Esophagus muscularis mucosa (tissue), 4 donors: ENCODE results near the gene FNDC1. TPM values are rescaled to one million over a fixed set of nuclear protein-coding genes. Genes with fewer than 3 reads are reported as not detected.

Experiments
- DNase-seq: peaks from one replicate; pipeline ENCODE4 v3.0.0-alpha.2; 2017; ENCODE audit errors: extremely low spot score
- H3K27ac ChIP-seq, 4 donors: fragments of 200-600 bp; sonication (generic); replicated peaks in 1 of 4; 1 replicate in 3 of 4; 2 replicates in 1 of 4; pipeline ENCODE4 v1.5.1; 2016 to 2019; ENCODE audit warnings: mild to moderate bottlenecking in 1 of 4
- H3K27me3 ChIP-seq, 4 donors: fragments of 200-600 bp; sonication (generic); one replicate each; pipeline versions ENCODE4 v1.5.1 to v1.6.0; 2016 to 2019
- H3K36me3 ChIP-seq, 4 donors: fragments of 200-600 bp; sonication (generic); one replicate each; pipeline ENCODE4 v1.5.1; 2016 to 2019
- H3K4me1 ChIP-seq, 4 donors: fragments of 200-600 bp; sonication (generic); one replicate each; pipeline ENCODE4 v1.5.1; 2016 to 2019
- H3K4me3 ChIP-seq, 4 donors: fragments of 200-600 bp; sonication (generic); 1 replicate in 2 of 4; 2 replicates in 2 of 4; pipeline ENCODE4 v1.5.1; 2016 to 2019; ENCODE audit warnings: mild to moderate bottlenecking in 4 of 4, moderate library complexity in 1 of 4
- H3K9me3 ChIP-seq, 4 donors: fragments of 200-600 bp; sonication (generic); 1 replicate in 3 of 4; 2 replicates in 1 of 4; pipeline ENCODE4 v1.5.1; 2016 to 2019
- EP300 ChIP-seq: sonication (generic); formaldehyde crosslinking; IDR thresholded peaks from one replicate; pipeline ENCODE4 v1.6.1; 2017; ENCODE audit warnings: antibody characterized with exemption
- POLR2A ChIP-seq: fragments of 450-650 bp; IDR thresholded peaks from one replicate; pipeline ENCODE4 v1.6.1; 2017; ENCODE audit warnings: antibody characterized with exemption, moderate library complexity, mild to moderate bottlenecking, low read depth
- POLR2AphosphoS5 ChIP-seq, 2 donors: sonication (generic); formaldehyde crosslinking; IDR thresholded peaks; one replicate each; pipeline ENCODE4 v1.6.1; 2017; ENCODE audit warnings: antibody characterized with exemption in 2 of 2
- WGBS: methylation state at CpG from one replicate; pipeline ENCODE4 v1.1.5; 2018; 5-methylcytosine and 5-hydroxymethylcytosine counted together
- intact Hi-C: fragments of 100-400 bp; cut with DNase I; formaldehyde crosslinking; loops from one replicate; pipeline ENCODE4 v1.15.1; 2023
- total RNA-seq, 4 donors: library from RNA; depleted of rRNA; stranded (reverse); fragments of >200 nt; gene quantifications; one replicate each; pipeline versions ENCODE4 v1.1.0 to v1.2.1, GENCODE V29; 2016
- TF ChIP-seq, protein P1 (sequence below), 3 experiments: fragments of 200-600 bp in 2 of 3; fragments of 450-650 bp in 1 of 3; sonication (generic) in 2 of 3; IDR thresholded peaks; one replicate each; pipeline ENCODE4 v1.5.1; 2017 to 2019; ENCODE audit warnings: antibody characterized with exemption in 3 of 3, mild to moderate bottlenecking in 2 of 3, moderate library complexity in 1 of 3

Gene FNDC1
- total RNA-seq, 4 donors from 2014 or later: 0.84 to 11.2 (median 2.7) TPM

DNA sequence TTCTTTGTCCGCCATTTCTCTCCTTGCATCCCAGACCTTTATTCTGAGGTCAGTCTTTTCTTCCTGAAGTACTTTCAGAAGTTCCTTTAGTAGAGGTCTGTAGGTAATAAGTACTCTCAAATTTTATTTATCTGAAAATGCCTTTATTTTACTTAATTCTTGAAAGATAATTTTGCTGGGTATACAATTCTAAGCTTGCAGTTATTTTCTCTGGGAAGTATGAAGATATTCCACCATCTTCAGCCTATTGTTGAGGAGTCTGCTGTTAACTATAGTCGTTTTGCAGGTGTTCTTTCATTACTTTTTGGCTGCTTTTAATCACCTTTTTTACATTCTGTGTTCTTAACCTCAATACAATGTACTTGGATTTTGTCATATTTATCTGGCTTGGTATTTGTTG is 13.5 kb upstream of the FNDC1 start:
- intact Hi-C loops: no loop called here
- WGBS: 58% methylated on average over 2 of the region's 2 CpGs
- TF ChIP-seq, protein P1, sequence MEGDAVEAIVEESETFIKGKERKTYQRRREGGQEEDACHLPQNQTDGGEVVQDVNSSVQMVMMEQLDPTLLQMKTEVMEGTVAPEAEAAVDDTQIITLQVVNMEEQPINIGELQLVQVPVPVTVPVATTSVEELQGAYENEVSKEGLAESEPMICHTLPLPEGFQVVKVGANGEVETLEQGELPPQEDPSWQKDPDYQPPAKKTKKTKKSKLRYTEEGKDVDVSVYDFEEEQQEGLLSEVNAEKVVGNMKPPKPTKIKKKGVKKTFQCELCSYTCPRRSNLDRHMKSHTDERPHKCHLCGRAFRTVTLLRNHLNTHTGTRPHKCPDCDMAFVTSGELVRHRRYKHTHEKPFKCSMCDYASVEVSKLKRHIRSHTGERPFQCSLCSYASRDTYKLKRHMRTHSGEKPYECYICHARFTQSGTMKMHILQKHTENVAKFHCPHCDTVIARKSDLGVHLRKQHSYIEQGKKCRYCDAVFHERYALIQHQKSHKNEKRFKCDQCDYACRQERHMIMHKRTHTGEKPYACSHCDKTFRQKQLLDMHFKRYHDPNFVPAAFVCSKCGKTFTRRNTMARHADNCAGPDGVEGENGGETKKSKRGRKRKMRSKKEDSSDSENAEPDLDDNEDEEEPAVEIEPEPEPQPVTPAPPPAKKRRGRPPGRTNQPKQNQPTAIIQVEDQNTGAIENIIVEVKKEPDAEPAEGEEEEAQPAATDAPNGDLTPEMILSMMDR (IDR thresholded peaks at IDR 0.05): no peak
- TF ChIP-seq POLR2A (no peak), POLR2AphosphoS5 (IDR thresholded peaks at IDR 0.05) (no peak), EP300 (no peak)
- Histone ChIP-seq H3K36me3 (no peaks in the 10 kb centered on the region), H3K4me3 (no peak overlapping the region), H3K27ac (no peak overlapping the region), H3K9me3 (peaks cover 0 to 15% (median 3%) of the 10 kb centered on the region in 4 donors), H3K27me3 (no peaks in the 10 kb centered on the region), H3K4me1 (peaks cover 0 to 20% (median 5%) of the 10 kb centered on the region in 4 donors)
- no peak for DNase-seq

DNA sequence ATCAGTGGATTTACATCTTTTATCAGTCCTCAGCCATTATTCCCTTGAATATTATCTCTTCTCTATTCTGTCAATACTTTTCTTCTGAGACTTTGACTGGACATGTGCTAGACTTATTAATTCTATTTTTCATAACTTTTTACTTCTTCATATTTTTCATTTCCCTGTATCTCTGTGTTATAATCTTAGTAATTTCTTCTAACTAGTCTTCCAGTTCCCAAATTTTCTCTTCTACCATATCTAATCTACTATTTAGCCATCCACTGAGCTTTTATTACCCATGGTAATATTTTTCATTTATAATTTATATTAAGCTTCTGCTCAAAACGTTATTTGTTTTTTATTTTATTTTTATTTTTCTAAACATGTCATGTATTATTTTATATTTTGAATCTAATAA is 13.1 kb upstream of the FNDC1 start:
- intact Hi-C loops: no loop called here
- Histone ChIP-seq H3K36me3 (no peaks in the 10 kb centered on the region), H3K4me1 (peaks cover 0 to 20% (median 5%) of the 10 kb centered on the region in 4 donors), H3K27ac (no peak overlapping the region), H3K9me3 (peaks cover 0 to 15% (median 3%) of the 10 kb centered on the region in 4 donors), H3K4me3 (no peak overlapping the region), H3K27me3 (no peaks in the 10 kb centered on the region)
- DNase-seq: no peak
- no peak for TF ChIP-seq POLR2AphosphoS5 (IDR thresholded peaks at IDR 0.05)
- no peak for TF ChIP-seq POLR2A
- TF ChIP-seq, protein P1 (IDR thresholded peaks at IDR 0.05): no peak
- no peak for TF ChIP-seq EP300
- WGBS: 57% methylated on average over 1 of the region's 1 CpG

DNA sequence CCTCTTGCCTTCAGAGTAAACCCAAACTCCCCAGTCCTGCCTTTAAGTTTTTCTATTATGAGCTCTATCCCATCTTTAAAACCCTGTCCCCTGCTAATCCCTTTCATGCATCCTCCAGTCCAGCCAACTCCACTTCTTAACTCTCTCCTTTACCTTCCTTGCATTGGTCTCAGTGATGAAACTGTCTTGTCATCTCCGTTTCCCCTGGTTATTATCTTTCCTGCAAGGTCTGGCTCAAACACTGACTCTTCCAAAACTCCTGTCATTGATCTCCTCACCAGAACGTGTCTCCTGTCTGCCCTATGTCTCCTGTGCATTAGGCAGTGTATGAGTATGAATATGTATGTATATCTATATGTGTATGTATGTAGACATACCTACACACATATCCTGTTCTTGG is 11.8 kb upstream of the FNDC1 start:
- TF ChIP-seq, protein P1 (IDR thresholded peaks at IDR 0.05): no peak
- no peak for TF ChIP-seq POLR2A
- TF ChIP-seq POLR2AphosphoS5 (IDR thresholded peaks at IDR 0.05): no peak
- TF ChIP-seq EP300: no peak

GRCh38 chr6:159161839-159162238 is 7.4 kb upstream of the FNDC1 start:
- TF ChIP-seq POLR2A: no peak
- TF ChIP-seq, protein P1 (IDR thresholded peaks at IDR 0.05): no peak
- intact Hi-C loops: no loop called here

More for the DNA sequence above, 11.8 kb upstream of the FNDC1 start:
- Histone ChIP-seq H3K27ac (no peak overlapping the region), H3K4me1 (peaks cover 0 to 9% (median 3%) of the 10 kb centered on the region in 4 donors), H3K27me3 (no peaks in the 10 kb centered on the region), H3K36me3 (no peaks in the 10 kb centered on the region), H3K4me3 (no peak overlapping the region), H3K9me3 (peaks cover 0 to 15% (median 3%) of the 10 kb centered on the region in 4 donors)
- intact Hi-C loops: no loop called here
- DNase-seq: no peak
- 71% methylated on average over 2 of the region's 2 CpGs for WGBS

DNA sequence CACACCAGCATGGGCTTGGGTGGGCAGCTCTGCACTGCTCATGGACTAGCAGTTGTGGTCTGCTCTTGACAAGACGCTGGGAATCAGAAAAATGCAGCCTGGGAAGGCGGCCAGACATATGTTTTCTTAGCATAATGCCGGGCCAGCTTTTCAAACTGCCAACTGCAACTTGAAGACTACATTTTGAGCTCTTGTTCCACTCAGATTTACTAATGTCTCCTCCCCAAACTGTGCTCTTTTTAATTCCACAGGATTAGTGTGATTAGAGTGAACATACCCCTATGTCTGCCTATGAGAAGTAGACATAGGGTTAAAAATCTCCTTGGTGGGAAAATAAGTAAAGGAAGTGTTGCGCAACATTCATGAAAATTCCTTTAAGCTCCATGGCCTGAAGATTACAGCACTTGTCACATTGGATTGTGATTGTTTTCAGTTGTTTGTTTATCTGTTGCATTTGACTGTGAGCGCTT is 5.3 kb upstream of the FNDC1 start:
- Histone ChIP-seq H3K9me3 (no peaks in the 10 kb centered on the region), H3K27me3 (peaks cover 0 to 23% (median 0%) of the 10 kb centered on the region in 4 donors), H3K4me3 (no peak overlapping the region), H3K4me1 (peaks cover 4 to 15% (median 10%) of the 10 kb centered on the region in 4 donors), H3K36me3 (no peaks in the 10 kb centered on the region), H3K27ac (no peak overlapping the region)
- no peak for TF ChIP-seq EP300
- TF ChIP-seq, protein P1 (IDR thresholded peaks at IDR 0.05): no peak
- TF ChIP-seq POLR2A: no peak
- no peak for TF ChIP-seq POLR2AphosphoS5 (IDR thresholded peaks at IDR 0.05)
- WGBS: 38% methylated on average over 5 of the region's 5 CpGs
- intact Hi-C loops: no loop called here
- DNase-seq: no peak

More at GRCh38 chr6:159161839-159162238, 7.4 kb upstream of the FNDC1 start:
- Histone ChIP-seq H3K4me3 (no peak overlapping the region), H3K36me3 (no peaks in the 10 kb centered on the region), H3K27me3 (peaks cover 0 to 4% (median 0%) of the 10 kb centered on the region in 4 donors), H3K27ac (no peak overlapping the region), H3K4me1 (peaks cover 0 to 8% (median 2%) of the 10 kb centered on the region in 4 donors), H3K9me3 (peaks cover 0 to 1% (median 0%) of the 10 kb centered on the region in 4 donors)
- no peak for DNase-seq
- 51% methylated on average over 3 of the region's 3 CpGs for WGBS
